ENCODE results near the gene TYK2.

The TYK2 gene

DNA sequence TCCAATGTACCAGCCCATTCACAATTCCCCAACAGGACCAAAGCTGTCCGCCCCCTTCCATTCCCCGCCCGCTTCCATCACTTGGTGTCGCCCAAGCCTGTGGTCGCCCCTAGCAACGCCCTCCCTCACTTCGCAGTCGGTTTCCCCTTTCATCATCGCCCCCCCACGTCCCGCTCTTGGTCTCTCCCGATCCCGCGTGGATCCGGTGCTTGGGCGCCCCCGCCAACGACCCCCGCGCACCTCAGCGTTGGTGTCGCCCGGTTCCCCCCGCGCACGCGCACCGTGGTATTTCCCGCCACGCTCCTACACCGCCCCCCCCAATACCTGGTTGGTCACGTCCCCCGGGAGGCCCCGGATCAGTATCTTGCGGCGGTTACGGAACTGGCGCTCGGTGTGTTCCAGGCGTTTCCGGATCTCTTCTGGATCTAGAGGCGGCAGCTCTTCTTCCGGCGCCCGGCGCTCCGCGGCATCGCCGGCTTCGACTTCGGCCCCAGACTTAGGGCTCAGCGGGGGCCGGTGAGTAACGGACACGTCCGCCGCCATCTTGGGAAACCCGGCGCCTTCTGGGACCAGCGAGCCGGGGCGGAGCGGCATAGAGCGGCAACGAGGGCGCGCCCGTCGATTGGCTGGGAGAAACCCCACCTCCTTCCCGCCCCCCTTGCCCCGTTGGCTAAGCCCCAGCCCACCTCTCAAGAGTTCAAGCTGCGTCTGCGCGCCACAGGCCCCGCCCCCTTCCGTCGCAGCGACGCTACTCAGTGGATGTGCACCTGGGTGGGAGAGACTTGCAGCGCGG, 47.2 kb downstream of the TYK2 start, which contains the start of gene RAVER1:
Gene RAVER1 (minus strand): TSS at position 565 of the 793 bp plus-strand sequence. CDS start 22 bp downstream, at position 543.
- peak; percentile 93 for DNase-seq

GRCh38 chr19:10332158-10332964, 48.0 kb downstream of the TYK2 start:
- no peak for DNase-seq

DNA sequence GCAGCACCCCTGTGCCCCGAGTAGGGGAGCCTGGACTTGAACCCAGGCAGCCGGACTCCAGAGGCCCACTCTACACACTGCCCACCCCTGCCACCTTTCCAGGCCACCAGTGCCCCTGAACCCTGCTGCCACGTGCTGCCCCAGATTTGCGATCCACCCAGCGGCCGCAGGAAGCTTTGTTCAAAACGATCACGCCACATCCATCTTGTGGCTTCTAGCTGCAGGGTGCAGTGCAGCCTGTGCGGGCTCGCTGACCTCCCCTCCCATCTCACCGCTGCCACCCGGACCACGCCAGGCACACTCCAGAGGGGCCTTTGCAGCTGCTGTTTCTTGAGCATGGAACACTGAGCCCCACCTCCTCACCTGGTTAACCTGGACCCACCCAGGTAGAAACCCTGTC, 50.8 kb downstream of the TYK2 start:
- no peak for DNase-seq

DNA sequence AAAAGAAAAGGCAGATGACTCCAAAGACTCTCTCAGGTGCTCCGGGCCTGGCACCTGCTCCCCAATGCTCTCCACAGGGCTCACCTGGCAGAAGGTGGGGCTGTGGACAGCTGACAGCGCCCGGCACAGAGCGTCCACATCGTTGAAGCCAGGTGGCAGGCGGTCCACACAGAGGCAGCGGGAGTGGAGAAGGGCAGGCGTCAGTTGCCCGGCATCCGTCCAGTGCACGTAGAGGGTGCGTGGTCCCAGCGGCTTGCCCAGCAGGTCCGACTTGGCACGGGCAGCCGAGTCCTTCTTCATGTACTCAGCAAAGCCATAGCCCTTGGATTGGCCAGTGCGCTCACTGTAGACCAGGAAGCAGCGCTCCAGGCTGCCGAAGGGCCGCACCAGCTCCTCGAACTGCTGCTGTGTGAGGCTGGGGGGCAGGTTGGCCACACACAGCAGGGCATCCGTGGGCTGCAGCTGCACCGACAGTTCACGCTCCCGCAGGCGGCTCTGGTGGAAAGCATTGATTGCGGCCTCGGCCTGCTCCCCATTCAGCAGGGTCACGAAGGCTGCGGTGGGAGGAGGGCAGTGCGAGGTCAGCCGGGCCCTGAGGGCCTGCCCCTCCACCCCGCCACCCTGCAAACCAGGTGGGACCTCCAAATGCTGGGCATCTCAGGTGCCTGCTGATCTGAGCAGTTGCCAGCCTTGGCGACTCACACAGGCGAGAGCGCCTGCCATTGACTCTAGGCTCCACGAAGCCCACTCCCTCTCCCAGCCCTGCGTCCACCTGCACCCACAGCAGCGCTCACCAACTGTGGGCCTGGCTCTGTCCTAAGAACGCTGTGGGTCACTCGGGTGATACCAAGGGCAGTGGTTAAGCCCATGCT, 51.6 kb downstream of the TYK2 start:
- DNase-seq: no peak

DNA sequence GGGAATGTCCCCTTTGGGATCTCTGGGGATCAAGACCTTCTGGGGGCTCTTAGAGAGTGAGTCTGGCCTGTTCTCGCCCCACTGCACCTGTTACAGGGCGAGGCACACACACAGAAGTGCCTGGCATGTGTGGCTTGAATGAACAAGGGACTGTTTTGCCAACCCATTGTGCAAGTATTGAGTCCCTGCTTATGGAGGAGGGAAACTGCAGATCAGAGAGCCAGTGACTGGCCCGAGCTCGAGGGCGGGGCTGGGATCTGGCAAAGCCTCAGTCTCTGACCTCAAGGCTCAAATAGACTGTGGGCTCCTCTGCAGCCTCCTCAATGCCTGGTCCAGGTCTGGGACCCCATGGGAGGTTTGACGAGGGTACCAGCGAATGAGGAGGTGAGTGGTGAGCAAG, 52.6 kb downstream of the TYK2 start:
- DNase-seq: no peak

DNA sequence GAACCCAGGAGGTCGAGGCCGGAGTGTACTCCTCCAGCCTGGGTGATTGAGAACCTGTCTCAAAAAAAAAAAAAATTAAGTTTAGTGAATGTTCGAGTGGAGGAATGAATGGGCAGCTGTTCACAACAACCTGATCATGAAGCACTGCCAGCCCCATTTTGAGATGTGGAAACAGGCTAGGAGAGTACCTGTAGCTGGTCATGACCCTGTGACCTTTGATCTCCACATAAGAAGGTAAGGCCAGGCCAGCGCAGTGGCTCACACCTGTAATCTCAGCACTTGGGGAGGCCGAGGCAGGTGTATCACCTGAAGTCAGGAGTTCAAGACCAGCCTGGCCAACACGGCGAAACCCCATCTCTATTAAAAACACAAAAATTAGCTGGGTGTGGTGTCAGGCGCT, 54.6 kb downstream of the TYK2 start:
- DNase-seq: no peak

- no peak for DNase-seq
Observed at GRCh38 chr19:10321874-10322835, 58.2 kb downstream of the TYK2 start.

DNA sequence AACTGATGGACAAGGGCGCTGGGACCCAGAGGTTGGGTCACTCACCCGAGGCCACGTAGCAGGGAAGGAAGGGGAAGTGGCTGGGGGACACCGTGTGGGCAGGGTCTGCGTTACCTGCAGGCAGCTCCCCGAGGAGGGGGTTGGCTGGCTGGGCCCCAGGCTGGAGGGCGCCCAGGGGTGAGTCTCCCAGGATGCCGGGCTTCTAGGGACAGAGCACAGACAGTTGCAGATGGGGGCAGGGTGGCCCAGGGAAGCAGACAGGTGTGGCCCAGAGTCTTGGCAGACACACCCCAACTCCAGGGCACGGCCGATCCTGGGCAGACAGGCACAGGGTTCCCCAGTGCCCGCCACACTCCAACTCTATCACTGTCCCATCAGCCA, 59.0 kb downstream of the TYK2 start:
- no peak for DNase-seq

GRCh38 chr19:10320602-10321416, 59.6 kb downstream of the TYK2 start:
- no peak for DNase-seq

DNA sequence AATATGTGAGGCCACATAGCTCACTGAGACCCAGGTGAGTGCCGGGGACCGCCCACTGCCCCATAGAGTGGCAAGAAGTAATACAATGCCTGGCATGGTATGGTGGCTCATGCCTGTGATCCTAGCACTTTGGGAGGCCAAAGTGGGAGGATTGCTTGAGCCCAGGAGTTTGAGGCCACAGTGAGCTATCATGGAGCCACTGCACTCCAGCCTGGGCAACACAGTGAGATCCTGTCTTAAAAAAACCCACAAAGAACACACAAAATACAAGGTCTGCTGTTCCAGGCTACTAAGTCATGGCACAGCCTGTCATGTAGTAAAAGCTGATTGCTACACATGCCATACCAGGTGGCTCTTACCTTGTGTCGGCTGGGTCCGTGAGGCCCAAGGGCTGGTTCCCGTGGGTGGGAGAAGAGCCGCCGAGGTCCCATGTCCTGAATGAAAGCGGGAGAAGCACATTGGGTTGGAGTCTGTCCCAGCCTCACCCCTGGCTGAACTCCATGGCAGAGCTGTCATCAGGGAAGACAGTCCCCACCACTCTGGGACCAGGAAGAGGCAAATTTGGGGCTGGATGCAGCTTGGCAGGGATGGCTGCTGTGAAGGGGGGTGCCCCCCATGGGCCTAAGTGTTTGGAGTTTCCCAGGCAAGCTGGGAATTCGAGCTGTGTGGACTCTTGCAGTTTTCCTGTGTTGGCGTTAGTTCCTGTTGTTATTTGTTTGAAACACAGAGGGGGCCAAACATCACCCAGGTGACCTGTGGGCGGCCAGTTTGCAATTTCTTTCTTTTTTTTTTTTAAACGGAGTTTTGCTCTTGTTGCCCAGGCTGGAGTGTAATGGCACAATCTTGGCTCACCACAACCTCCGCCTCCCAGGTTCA, 61.3 kb downstream of the TYK2 start:
- no peak for DNase-seq

GRCh38 chr19:10317857-10318462, 62.4 kb downstream of the TYK2 start:
- DNase-seq: no peak

DNA sequence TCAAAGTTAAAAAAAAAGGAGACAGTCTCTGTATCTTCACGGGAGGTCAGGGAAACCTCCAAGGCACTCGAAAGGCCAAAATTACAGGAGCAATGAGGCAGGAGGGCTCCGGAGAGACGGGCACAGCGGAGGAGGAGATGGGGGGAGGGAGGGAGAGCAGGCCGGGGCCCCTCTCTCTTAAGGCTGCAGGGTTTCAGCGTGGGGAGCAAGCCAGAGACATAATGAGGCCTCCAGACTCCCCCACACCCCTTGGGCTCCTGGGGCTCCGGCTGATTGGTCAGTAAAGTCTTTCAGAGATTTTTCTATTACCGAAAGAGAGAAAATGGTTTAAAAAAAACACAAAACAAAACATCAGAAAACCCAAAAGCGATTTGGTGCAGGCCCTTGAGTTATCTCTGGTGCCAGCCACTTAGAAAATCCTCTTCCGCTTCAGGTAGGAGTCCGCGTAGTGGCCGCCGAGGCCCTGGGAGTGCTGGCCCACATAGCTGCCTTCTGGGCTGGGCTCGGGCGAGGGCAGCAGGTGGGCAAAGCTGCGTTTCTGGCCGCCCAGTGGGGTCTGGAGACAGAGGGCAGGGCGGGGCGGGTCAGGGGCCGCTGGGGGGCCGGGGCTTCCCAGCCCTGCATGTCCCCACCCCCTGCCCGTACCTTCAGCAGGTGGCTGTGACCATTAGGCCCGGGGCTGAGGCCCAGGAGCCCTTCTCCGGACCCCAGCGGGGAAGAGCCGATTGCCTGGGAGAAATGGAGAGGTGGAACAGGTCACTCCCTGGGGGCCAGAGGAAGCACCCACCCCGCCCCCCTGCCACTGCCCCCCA, 63.1 kb downstream of the TYK2 start:
- DNase-seq: no peak

DNA sequence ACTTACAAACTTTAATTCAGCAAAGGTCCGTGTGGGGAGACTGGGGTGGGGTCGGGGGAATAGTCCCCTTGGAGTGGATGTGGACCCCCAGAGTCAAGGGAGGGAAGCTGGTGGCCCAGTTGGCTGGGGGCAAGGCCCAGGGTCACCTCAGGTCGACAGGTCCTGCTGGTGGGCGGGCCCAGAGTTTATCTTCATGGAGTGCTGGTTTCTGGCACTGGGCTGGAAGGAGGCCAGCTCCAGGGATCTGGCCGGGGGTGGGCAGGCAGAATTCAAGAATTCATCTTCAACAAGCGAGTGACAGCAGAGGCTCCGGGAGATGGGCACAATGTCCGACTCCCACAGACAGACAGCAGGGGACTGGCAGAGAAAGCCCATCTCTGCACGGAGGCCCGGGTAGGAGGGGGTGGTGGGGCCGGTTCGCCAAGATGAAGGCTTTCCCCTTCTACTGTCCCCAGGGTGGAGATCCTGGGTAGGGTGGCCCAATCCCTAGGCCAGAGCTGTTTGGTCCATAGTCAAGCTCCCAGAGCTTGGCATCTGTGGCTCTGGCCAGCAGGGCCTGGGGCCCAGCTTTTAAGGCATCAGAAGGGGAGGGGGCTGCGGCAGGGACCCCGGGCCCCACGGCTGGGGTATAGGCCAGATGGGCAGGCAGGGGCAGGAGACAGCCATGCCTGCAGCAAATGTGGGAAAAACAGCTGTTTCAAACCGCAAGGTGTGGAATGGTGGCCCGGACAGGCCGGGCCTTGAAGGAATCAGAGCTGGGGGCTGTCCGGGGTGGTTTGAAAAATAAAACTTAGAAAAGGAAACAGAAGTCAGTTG, 63.9 kb downstream of the TYK2 start:
- DNase-seq: no peak

DNA sequence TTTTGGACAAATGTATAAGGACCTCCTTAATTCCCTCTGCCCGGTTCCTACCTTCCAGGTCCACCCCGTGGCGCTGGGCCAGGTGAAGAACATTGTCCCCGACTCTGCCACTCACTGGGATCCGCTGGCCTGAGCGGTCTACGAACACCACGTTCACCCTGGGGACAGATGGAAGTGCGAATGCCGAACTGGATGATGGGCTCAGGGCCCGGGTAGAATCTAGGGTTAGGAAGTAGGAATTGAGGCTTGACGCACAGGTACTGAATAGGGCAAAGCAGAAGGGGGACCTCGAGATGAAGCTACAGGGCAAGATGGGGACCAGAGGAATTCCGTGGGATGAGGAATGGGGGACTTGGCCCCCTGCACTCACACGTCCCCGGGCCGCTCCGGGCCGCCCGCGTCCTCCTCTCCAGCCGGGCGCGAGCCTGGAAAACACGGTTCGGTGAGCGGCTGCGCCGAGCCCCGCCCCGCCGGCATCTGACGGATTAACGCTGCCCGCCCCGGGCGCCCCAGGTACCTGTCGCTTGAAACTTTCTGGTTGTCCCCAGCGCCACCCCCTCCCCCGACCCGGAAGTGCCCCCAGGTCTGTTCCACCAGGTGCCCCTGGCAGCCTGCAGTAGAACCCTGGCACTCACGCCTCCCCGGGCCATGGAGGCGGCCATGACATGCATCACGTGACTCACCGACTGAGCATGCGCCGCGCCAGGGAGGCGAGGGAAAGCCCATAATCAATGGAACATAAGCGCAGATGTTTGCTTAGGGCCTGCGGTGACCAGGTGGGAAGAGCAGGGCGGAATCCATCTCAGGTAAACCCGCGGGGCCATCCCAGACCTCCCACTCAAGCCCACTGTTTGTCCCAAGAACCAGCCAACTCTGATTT, 64.8 kb downstream of the TYK2 start, which contains the start of gene FDX2:
Gene FDX2 (minus strand): TSS at position 681 of the 880 bp plus-strand sequence. CDS start 19 bp downstream, at position 662.
- peak; percentile 56 for DNase-seq

GRCh38 chr19:10309423-10309822, 70.9 kb downstream of the TYK2 start, which contains the start of gene ZGLP1:
Gene ZGLP1, minus strand, starts transcription at chr19:10309815.
- DNase-seq: no peak

DNA sequence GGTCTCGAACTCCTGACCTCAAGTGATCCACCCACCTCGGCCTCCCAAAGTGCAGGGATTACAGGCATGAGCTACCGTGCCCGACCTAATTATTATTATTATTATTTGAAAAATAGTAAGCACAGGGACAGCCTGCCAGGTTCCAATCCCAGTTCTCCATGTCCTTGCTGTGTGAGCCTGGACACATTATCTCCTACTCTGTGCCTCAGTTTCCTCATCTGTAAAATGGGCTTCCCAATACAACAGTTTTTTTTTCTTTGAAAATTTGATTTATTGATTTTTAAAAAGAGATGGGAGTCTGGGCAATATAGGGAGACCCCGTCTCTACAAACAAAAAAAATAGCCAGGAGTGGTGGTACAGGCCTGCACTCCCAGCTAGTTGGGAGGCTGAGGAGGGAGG, 74.0 kb downstream of the TYK2 start:
- DNase-seq: no peak

All from kidney glomerular epithelial cell (primary cell).